Stimulated activated CD8-positive, alpha-beta memory T cell treated with anti-CD3 and anti-CD28 coated beads, Interleukin-12 subunit alpha, Interleukin-12 subunit beta, amount 100 ng/mL, for 4 hours (primary cell): ENCODE results near the gene SAA1.
"Not testable (repeated sequence)": the region's sequence is repeated elsewhere in the genome, so short reads cannot be mapped to it uniquely, and the experiment has no call there.

Experiments
- DNase-seq: peaks from one replicate; pipeline ENCODE4 v3.0.0-alpha.2; 2020; ENCODE audit warnings: low read depth

SAA1 gene

GRCh38 chr11:18259259-18259658 is 6.8 kb upstream of the SAA1 start:
- DNase-seq = no peak

- no peak for DNase-seq
These were observed 4.3 kb upstream of the SAA1 start for GRCh38 chr11:18261721-18262120.

GRCh38 chr11:18262681-18263350 is 3.2 kb upstream of the SAA1 start:
- DNase-seq = not testable (repeated sequence)

GRCh38 chr11:18264035-18264434 is 2.0 kb upstream of the SAA1 start:
- no peak for DNase-seq

- no peak for DNase-seq
These were observed 1.1 kb upstream of the SAA1 start for GRCh38 chr11:18264677-18265555.

GRCh38 chr11:18267335-18268133 is 1.5 kb downstream of the SAA1 start:
- DNase-seq = not testable (repeated sequence)

GRCh38 chr11:18269252-18269651 is 3.2 kb downstream of the SAA1 start:
- not testable (repeated sequence) for DNase-seq

- no peak for DNase-seq
These were observed 4.0 kb downstream of the SAA1 start for GRCh38 chr11:18270102-18270501.

GRCh38 chr11:18271206-18271605 is 5.1 kb downstream of the SAA1 start:
- no peak for DNase-seq

GRCh38 chr11:18277565-18278271 is 11.7 kb downstream of the SAA1 start:
- no peak for DNase-seq

- DNase-seq = no peak
These were observed 14.5 kb downstream of the SAA1 start for GRCh38 chr11:18280438-18281045.

- DNase-seq = no peak
These were observed 16.6 kb downstream of the SAA1 start for GRCh38 chr11:18282626-18283025.

GRCh38 chr11:18285841-18286240 is 19.8 kb downstream of the SAA1 start:
- no peak for DNase-seq

GRCh38 chr11:18288911-18289310 is 22.8 kb downstream of the SAA1 start:
- DNase-seq = no peak

- DNase-seq = no peak
These were observed 28.8 kb downstream of the SAA1 start for GRCh38 chr11:18294862-18295261.

- no peak for DNase-seq
These were observed 29.3 kb downstream of the SAA1 start for GRCh38 chr11:18295316-18295715.

GRCh38 chr11:18299721-18300120 is 33.7 kb downstream of the SAA1 start:
- no peak for DNase-seq

GRCh38 chr11:18304745-18305144 is 38.7 kb downstream of the SAA1 start:
- no peak for DNase-seq

GRCh38 chr11:18307461-18308139 is 41.5 kb downstream of the SAA1 start:
- DNase-seq = no peak

- DNase-seq = no peak
These were observed 42.2 kb downstream of the SAA1 start for GRCh38 chr11:18308242-18308641.

- no peak for DNase-seq
These were observed 43.6 kb downstream of the SAA1 start for GRCh38 chr11:18309691-18310090.
